Esophagus muscularis mucosa (tissue), 4 donors: ENCODE results near the gene RNF14. TPM values are rescaled to one million over a fixed set of nuclear protein-coding genes. Genes with fewer than 3 reads are reported as not detected.

Experiments used
- DNase-seq: peaks from one replicate; pipeline ENCODE4 v3.0.0-alpha.2; 2017; ENCODE audit errors: extremely low spot score
- H3K27ac ChIP-seq, 4 donors: fragments of 200-600 bp; sonication (generic); replicated peaks in 1 of 4; 1 replicate in 3 of 4; 2 replicates in 1 of 4; pipeline ENCODE4 v1.5.1; 2016 to 2019; ENCODE audit warnings: mild to moderate bottlenecking in 1 of 4
- H3K27me3 ChIP-seq, 4 donors: fragments of 200-600 bp; sonication (generic); one replicate each; pipeline versions ENCODE4 v1.5.1 to v1.6.0; 2016 to 2019
- H3K36me3 ChIP-seq, 4 donors: fragments of 200-600 bp; sonication (generic); one replicate each; pipeline ENCODE4 v1.5.1; 2016 to 2019
- H3K4me1 ChIP-seq, 4 donors: fragments of 200-600 bp; sonication (generic); one replicate each; pipeline ENCODE4 v1.5.1; 2016 to 2019
- H3K4me3 ChIP-seq, 4 donors: fragments of 200-600 bp; sonication (generic); 1 replicate in 2 of 4; 2 replicates in 2 of 4; pipeline ENCODE4 v1.5.1; 2016 to 2019; ENCODE audit warnings: mild to moderate bottlenecking in 4 of 4, moderate library complexity in 1 of 4
- H3K9me3 ChIP-seq, 4 donors: fragments of 200-600 bp; sonication (generic); 1 replicate in 3 of 4; 2 replicates in 1 of 4; pipeline ENCODE4 v1.5.1; 2016 to 2019
- EP300 ChIP-seq: sonication (generic); formaldehyde crosslinking; IDR thresholded peaks from one replicate; pipeline ENCODE4 v1.6.1; 2017; ENCODE audit warnings: antibody characterized with exemption
- POLR2A ChIP-seq: fragments of 450-650 bp; IDR thresholded peaks from one replicate; pipeline ENCODE4 v1.6.1; 2017; ENCODE audit warnings: antibody characterized with exemption, moderate library complexity, mild to moderate bottlenecking, low read depth
- POLR2AphosphoS5 ChIP-seq, 2 donors: sonication (generic); formaldehyde crosslinking; IDR thresholded peaks; one replicate each; pipeline ENCODE4 v1.6.1; 2017; ENCODE audit warnings: antibody characterized with exemption in 2 of 2
- WGBS: methylation state at CpG from one replicate; pipeline ENCODE4 v1.1.5; 2018; 5-methylcytosine and 5-hydroxymethylcytosine counted together
- intact Hi-C: fragments of 100-400 bp; cut with DNase I; formaldehyde crosslinking; loops from one replicate; pipeline ENCODE4 v1.15.1; 2023
- total RNA-seq, 4 donors: library from RNA; depleted of rRNA; stranded (reverse); fragments of >200 nt; gene quantifications; one replicate each; pipeline versions ENCODE4 v1.1.0 to v1.2.1, GENCODE V29; 2016
- TF ChIP-seq, protein P1 (sequence below), 3 experiments: fragments of 200-600 bp in 2 of 3; fragments of 450-650 bp in 1 of 3; sonication (generic) in 2 of 3; IDR thresholded peaks; one replicate each; pipeline ENCODE4 v1.5.1; 2017 to 2019; ENCODE audit warnings: antibody characterized with exemption in 3 of 3, mild to moderate bottlenecking in 2 of 3, moderate library complexity in 1 of 3

RNF14 gene
- total RNA-seq, 4 donors from 2014 or later: 65.8 to 94.1 (median 72.6) TPM

- peaks cover 14 to 46% (median 33%) of the 10 kb centered on the region in 4 donors for H3K4me1 ChIP-seq
- intact Hi-C loops: no loop called here
- H3K27ac ChIP-seq: no peak overlapping the region
- WGBS: 80% methylated on average over 2 of the region's 2 CpGs
- H3K9me3 ChIP-seq: no peaks in the 10 kb centered on the region
- no peak for DNase-seq
- peaks cover 0 to 41% (median 3%) of the 10 kb centered on the region in 4 donors for H3K36me3 ChIP-seq
- no peak for TF ChIP-seq POLR2A
- TF ChIP-seq, protein P1, sequence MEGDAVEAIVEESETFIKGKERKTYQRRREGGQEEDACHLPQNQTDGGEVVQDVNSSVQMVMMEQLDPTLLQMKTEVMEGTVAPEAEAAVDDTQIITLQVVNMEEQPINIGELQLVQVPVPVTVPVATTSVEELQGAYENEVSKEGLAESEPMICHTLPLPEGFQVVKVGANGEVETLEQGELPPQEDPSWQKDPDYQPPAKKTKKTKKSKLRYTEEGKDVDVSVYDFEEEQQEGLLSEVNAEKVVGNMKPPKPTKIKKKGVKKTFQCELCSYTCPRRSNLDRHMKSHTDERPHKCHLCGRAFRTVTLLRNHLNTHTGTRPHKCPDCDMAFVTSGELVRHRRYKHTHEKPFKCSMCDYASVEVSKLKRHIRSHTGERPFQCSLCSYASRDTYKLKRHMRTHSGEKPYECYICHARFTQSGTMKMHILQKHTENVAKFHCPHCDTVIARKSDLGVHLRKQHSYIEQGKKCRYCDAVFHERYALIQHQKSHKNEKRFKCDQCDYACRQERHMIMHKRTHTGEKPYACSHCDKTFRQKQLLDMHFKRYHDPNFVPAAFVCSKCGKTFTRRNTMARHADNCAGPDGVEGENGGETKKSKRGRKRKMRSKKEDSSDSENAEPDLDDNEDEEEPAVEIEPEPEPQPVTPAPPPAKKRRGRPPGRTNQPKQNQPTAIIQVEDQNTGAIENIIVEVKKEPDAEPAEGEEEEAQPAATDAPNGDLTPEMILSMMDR (IDR thresholded peaks at IDR 0.05): no peak
- no peak for TF ChIP-seq POLR2AphosphoS5 (IDR thresholded peaks at IDR 0.05)
- TF ChIP-seq EP300: no peak
- no peaks in the 10 kb centered on the region for H3K27me3 ChIP-seq
- no peak overlapping the region for H3K4me3 ChIP-seq
Measured at GRCh38 chr5:141948812-141949211, 20.1 kb upstream of the RNF14 start.

DNA sequence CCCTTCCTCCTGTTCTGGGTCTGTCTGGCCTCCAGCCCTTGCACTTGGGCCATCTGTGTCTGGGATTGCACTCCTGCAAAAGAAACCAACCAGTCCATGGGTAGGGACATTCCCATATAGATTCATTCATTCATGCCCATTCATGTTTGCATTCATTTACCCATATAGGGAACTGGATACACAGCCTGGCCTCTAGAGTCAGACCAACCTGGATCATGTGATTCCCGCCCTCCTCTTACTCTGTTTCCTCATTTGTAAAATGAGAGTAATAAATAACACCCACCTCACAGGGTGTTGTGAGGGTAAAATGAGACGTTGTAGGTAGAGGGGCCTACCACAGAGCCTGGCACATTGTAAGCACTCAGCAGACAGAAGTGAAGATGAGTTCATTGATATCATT lies 19.4 kb upstream of the RNF14 start:
- no peak for DNase-seq
- H3K9me3 ChIP-seq: no peaks in the 10 kb centered on the region
- intact Hi-C loops: no loop called here
- H3K36me3 ChIP-seq: peaks cover 0 to 39% (median 3%) of the 10 kb centered on the region in 4 donors
- H3K4me1 ChIP-seq: peaks cover 14 to 49% (median 33%) of the 10 kb centered on the region in 4 donors
- H3K27ac ChIP-seq: no peak overlapping the region
- H3K27me3 ChIP-seq: no peaks in the 10 kb centered on the region
- no peak overlapping the region for H3K4me3 ChIP-seq
- WGBS: 90% methylated on average over 2 of the region's 2 CpGs
- TF ChIP-seq POLR2AphosphoS5 (IDR thresholded peaks at IDR 0.05): no peak
- TF ChIP-seq EP300: no peak
- no peak for TF ChIP-seq POLR2A
- TF ChIP-seq, protein P1 (IDR thresholded peaks at IDR 0.05): no peak

- no peak overlapping the region for H3K4me3 ChIP-seq
- H3K4me1 ChIP-seq: peaks cover 11 to 51% (median 34%) of the 10 kb centered on the region in 4 donors
- no peak for DNase-seq
- no peak for TF ChIP-seq POLR2A
- no peak for TF ChIP-seq POLR2AphosphoS5 (IDR thresholded peaks at IDR 0.05)
- TF ChIP-seq, protein P1 (IDR thresholded peaks at IDR 0.05): no peak
- no peak for TF ChIP-seq EP300
- WGBS: 97% methylated on average over 3 of the region's 3 CpGs
- H3K27me3 ChIP-seq: no peaks in the 10 kb centered on the region
- no peaks in the 10 kb centered on the region for H3K9me3 ChIP-seq
- H3K27ac ChIP-seq: no peak overlapping the region
- H3K36me3 ChIP-seq: peaks cover 0 to 35% (median 3%) of the 10 kb centered on the region in 4 donors
- intact Hi-C loops: no loop called here
Measured at GRCh38 chr5:141950207-141951005, 18.5 kb upstream of the RNF14 start.

- H3K27me3 ChIP-seq: no peaks in the 10 kb centered on the region
- no peak overlapping the region for H3K4me3 ChIP-seq
- WGBS: 41% methylated on average over 6 of the region's 9 CpGs
- H3K27ac ChIP-seq: no peak overlapping the region
- H3K4me1 ChIP-seq: peaks cover 6 to 41% (median 25%) of the 10 kb centered on the region in 4 donors
- intact Hi-C loops: no loop called here
- H3K36me3 ChIP-seq: peaks cover 0 to 31% (median 9%) of the 10 kb centered on the region in 4 donors
- H3K9me3 ChIP-seq: no peaks in the 10 kb centered on the region
- no peak for DNase-seq
- TF ChIP-seq EP300: no peak
- TF ChIP-seq, protein P1 (IDR thresholded peaks at IDR 0.05): peak in 1 of 3 experiments; percentile 23
- peak in 1 of 2 donors; percentile 21 for TF ChIP-seq POLR2AphosphoS5 (IDR thresholded peaks at IDR 0.05)
- TF ChIP-seq POLR2A: no peak
Measured at GRCh38 chr5:141951332-141951781, 17.5 kb upstream of the RNF14 start.
